ENCODE measurements around the gene SPDEF.

SPDEF gene

DNA sequence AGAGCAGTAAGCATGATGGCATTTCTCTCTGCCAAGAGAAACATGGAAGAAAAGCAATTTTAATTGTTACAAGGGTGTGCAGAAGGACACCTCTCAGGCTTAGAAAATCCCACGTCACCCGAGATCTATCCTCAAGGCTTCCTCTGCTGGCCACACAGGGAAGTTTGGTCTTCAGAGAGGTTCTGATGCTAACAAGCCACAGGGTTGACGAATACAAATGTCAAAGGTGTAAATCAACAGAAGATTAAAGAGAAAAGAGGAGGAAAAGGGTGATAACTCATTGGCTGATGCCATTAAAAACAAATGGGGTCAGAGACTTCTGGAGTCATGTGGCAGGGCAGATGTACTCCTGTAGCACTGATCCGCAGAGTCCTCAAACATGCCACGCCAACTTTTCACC, 33.6 kb upstream of the SPDEF start:
- TF ChIP-seq, protein P1, sequence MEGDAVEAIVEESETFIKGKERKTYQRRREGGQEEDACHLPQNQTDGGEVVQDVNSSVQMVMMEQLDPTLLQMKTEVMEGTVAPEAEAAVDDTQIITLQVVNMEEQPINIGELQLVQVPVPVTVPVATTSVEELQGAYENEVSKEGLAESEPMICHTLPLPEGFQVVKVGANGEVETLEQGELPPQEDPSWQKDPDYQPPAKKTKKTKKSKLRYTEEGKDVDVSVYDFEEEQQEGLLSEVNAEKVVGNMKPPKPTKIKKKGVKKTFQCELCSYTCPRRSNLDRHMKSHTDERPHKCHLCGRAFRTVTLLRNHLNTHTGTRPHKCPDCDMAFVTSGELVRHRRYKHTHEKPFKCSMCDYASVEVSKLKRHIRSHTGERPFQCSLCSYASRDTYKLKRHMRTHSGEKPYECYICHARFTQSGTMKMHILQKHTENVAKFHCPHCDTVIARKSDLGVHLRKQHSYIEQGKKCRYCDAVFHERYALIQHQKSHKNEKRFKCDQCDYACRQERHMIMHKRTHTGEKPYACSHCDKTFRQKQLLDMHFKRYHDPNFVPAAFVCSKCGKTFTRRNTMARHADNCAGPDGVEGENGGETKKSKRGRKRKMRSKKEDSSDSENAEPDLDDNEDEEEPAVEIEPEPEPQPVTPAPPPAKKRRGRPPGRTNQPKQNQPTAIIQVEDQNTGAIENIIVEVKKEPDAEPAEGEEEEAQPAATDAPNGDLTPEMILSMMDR (IDR thresholded peaks at IDR 0.05; ENCODE audit: borderline replicate concordance, control extremely low read depth, extremely low read depth, insufficient read depth, missing control alignments), result no peak
- in situ Hi-C loops (cut with MboI; ENCODE audit: low sequenced_read_pairs, unreplicated experiment), result no loop called here
- no peak for DNase-seq (ENCODE audit: low spot score)

DNA sequence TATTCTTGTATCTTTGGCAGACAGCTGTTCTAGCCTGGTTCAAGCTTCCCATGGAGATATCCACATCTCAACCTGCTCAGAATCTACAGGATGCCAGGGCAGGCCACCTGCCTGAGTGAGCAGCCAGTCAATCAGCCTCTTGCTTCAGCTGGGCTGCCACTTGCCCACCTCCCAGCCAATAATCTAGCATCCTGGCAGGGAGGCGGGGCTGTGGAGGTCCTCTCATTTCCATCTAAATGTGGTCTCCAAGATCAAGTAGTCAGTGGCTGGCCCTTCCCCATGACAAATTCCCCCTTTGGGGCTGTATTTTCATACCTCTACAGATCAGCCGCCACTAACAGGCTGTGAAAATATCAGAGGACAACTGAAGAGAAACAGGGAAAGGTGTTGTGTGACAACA, 33.0 kb upstream of the SPDEF start:
- in situ Hi-C loops (cut with MboI; ENCODE audit: low sequenced_read_pairs, unreplicated experiment), result no loop called here
- TF ChIP-seq, protein P1 (IDR thresholded peaks at IDR 0.05; ENCODE audit: borderline replicate concordance, control extremely low read depth, extremely low read depth, insufficient read depth, missing control alignments), result no peak

DNA sequence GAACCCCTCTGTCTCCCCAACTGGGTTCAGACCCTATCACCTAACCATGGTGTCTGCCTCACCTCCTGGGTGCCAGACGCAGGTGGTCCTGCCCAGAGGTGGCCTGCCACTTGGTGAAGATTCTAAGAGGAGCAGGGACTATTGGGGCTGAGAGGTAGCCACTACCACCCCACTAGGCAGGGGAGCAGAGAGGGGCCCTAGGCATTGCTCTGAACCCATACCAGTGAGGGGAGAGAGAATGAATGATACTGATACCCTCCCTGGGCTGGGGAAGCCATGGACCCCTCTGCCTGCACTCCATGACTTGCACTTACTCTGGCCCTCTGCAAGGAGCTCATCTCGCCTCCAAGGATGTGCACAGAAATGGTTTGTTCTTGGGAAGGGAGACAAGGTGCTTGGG, 31.7 kb upstream of the SPDEF start:
- in situ Hi-C loops (cut with MboI; ENCODE audit: low sequenced_read_pairs, unreplicated experiment), result no loop called here
- no peak for DNase-seq (ENCODE audit: low spot score)
- TF ChIP-seq, protein P1 (IDR thresholded peaks at IDR 0.05; ENCODE audit: borderline replicate concordance, control extremely low read depth, extremely low read depth, insufficient read depth, missing control alignments), result no peak

More for the DNA sequence above, 33.0 kb upstream of the SPDEF start:
- DNase-seq (ENCODE audit: low spot score), result no peak

DNA sequence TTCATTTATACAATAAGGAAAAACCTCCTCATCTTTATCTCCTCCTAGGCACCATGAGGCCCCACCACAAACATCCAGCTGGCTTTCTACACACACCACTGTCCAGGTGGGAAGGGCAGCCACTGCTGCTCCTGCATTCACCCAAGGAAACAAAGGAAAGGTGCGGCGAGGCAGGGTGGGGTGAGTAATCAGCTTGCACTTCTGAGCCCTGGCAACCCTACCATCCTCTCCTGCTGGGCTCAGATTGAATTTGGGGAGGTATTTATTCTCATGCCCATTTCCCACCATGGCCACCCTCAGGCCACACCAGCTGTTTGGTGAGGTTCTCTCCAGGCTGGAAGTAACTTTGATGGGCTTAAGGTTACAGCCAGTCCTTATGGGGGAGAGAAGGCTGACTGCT, 31.2 kb upstream of the SPDEF start:
- in situ Hi-C loops (cut with MboI; ENCODE audit: low sequenced_read_pairs, unreplicated experiment), result no loop called here
- DNase-seq (ENCODE audit: low spot score), result no peak
- TF ChIP-seq, protein P1 (IDR thresholded peaks at IDR 0.05; ENCODE audit: borderline replicate concordance, control extremely low read depth, extremely low read depth, insufficient read depth, missing control alignments), result no peak

DNA sequence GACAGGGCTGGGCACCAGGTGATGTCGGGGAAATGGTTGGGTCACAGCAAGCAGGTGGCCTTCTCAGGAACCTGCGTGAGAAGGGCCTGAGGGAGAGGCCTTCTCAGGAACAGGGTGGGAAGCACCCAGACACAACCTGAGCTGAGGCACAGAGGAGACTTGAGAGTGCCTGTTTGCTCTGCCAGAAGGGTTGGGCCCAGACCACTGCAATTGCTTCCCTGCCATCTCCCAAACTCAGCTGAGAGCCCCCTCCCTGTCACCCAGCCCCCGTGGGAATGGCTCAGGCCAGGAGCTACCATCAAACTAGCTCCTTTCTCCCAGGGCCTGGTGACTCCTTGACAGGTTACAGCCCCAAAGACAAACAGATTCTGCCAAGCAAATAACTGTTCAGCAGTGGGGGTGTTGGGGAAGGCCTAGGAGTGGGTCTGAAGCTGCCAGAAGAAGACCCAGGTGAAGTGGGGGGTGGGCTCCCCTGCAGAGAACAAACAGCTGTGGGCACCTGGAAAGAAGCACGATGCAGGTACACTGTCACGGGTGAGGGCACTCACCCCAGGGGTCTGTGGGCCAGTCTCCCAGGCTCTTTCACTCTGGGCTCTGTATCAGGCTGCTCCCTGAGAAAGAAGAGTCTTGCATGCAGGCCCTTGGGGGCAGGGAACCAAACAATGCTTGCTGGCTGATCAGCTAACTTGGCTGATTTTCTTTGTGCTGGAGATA, 30.4 kb upstream of the SPDEF start:
- no peak for DNase-seq (ENCODE audit: low spot score)
- in situ Hi-C loops (cut with MboI; ENCODE audit: low sequenced_read_pairs, unreplicated experiment), result no loop called here
- TF ChIP-seq, protein P1 (IDR thresholded peaks at IDR 0.05; ENCODE audit: borderline replicate concordance, control extremely low read depth, extremely low read depth, insufficient read depth, missing control alignments), result no peak

DNA sequence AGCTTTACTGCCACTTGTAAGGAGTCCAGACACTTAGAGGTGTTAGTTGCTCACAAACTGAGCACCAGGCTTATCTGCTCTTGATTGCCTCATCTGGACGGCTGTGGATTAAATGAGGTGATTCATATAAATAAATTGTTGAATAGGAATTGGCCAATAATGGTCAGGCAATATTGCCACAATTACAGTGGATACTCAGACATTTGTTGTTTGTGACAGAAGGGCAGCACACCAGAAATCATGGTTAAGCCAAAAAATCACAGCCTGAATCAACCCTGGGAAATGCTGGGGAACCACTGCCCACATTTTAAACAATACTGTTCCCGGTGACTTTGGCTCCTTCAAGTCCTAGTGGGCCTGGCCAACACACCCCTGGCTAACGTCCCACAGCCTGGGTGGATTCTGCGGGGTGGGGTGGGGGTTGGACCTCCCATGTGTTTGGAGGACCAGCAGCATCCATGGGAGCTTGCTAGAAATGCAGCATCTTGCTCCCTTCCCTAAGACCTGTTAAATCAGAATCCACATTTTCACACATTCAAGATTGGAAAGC, 29.5 kb upstream of the SPDEF start:
- in situ Hi-C loops (cut with MboI; ENCODE audit: low sequenced_read_pairs, unreplicated experiment), result no loop called here
- no peak for DNase-seq (ENCODE audit: low spot score)
- TF ChIP-seq, protein P1 (IDR thresholded peaks at IDR 0.05; ENCODE audit: borderline replicate concordance, control extremely low read depth, extremely low read depth, insufficient read depth, missing control alignments), result no peak
